ENCODE measurements around the gene NYAP2.

GRCh38 chr2:225381609-225382008 is 17.9 kb upstream of the NYAP2 start:
- no peak for TF ChIP-seq CTCF (IDR thresholded peaks at IDR 0.05 in 2 of 3, conservative IDR thresholded peaks at IDR 0.05 in 1 of 3; ENCODE audit: borderline replicate concordance in 1 of 3, insufficient read depth in 1 of 3, low read depth in 2 of 3, low read length in 2 of 3)
- no peak for TF ChIP-seq POLR2A (IDR thresholded peaks at IDR 0.05; ENCODE audit: borderline replicate concordance, extremely low read depth, insufficient read depth, insufficient read length)
- TF ChIP-seq POLR2AphosphoS5 (IDR thresholded peaks at IDR 0.05; ENCODE audit: low read depth, low read length), result no peak
- TF ChIP-seq YY1 (IDR thresholded peaks at IDR 0.05; ENCODE audit: extremely low read depth, insufficient replicate concordance, low read depth, low read length), result no peak
- TF ChIP-seq SIN3A (IDR thresholded peaks at IDR 0.05; ENCODE audit: low read depth), result no peak
- TF ChIP-seq ATF3 (IDR thresholded peaks at IDR 0.05), result no peak
- TF ChIP-seq MAX (IDR thresholded peaks at IDR 0.05), result no peak
- no peak for TF ChIP-seq EZH2 (IDR thresholded peaks at IDR 0.05)
- TF ChIP-seq SRF (IDR thresholded peaks at IDR 0.05; ENCODE audit: low read depth), result no peak

All from HCT116 (cell line).